Subcutaneous adipose tissue (tissue), 4 donors: Measurements from ENCODE around the gene PLK5. TPM values are rescaled to one million over a fixed set of nuclear protein-coding genes. Genes with fewer than 3 reads are reported as not detected.

Source experiments
- CTCF ChIP-seq: fragments of 450-650 bp; IDR thresholded peaks from one replicate; pipeline ENCODE4 v1.5.1; 2016; ENCODE audit warnings: low read depth, mild to moderate bottlenecking, control low read depth, antibody characterized with exemption, moderate library complexity
- total RNA-seq, 4 donors: library from RNA; depleted of rRNA; stranded (reverse); fragments of >200 nt; gene quantifications; one replicate each; pipeline ENCODE4 v1.1.0, GENCODE V29; 2016

The PLK5 gene
- total RNA-seq, 4 donors from 2014 or later = not detected

- TF ChIP-seq CTCF = no peak
Observed at GRCh38 chr19:1527650-1528309, 3.9 kb downstream of the PLK5 start.

GRCh38 chr19:1528596-1529429 lies 4.9 kb downstream of the PLK5 start:
- no peak for TF ChIP-seq CTCF

GRCh38 chr19:1529430-1529816 lies 5.5 kb downstream of the PLK5 start:
- TF ChIP-seq CTCF = no peak

- TF ChIP-seq CTCF = no peak
Observed at GRCh38 chr19:1531587-1531986, 7.7 kb downstream of the PLK5 start.

- TF ChIP-seq CTCF = no peak
Observed at GRCh38 chr19:1532003-1532402, 8.1 kb downstream of the PLK5 start.

DNA sequence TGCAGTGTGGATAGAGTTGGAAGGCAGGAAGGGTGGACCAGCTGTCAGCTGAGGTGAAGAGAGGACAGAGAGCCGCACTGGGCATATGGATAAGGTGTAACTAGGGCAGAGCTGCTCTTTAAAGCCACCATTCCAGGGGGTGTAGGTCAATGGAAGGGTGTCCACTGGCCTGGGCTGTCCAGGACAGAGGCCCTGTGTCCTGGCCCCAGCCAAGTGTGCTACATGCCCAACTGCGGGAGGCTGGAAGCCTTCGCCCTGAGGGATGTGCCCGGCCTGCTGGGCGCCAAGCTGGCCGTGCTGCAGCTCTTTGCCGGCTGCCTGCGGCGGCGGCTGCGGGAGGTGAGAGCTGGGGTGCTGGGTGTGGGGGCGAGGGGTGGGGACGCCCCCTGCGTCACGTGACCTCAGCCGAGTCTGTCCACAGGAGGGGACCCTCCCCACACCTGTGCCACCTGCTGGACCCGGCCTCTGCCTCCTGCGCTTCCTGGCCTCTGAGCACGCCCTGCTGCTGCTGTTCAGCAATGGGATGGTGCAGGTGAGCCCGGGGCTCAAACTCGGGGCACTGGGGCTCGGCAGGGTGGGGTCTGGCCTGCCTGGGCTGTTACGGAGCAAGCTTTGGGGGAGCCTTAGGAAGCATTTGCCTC lies 9.8 kb downstream of the PLK5 start:
- no peak for TF ChIP-seq CTCF

DNA sequence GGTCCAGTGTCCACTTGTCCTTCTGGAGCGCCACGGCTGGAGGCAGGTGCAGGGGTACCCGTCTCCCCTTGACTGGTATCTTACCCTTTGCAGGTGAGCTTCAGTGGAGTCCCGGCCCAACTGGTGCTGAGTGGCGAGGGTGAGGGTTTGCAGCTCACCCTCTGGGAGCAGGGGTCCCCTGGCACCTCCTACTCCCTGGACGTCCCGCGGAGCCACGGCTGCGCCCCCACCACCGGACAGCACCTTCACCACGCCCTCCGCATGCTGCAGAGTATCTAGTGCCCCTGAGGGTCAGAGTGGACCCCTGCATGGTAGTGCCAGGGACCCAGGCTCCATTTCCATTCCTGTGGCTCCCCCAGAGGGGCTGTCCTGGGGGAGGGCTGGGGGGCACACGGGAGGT lies 11.1 kb downstream of the PLK5 start:
- no peak for TF ChIP-seq CTCF
